K562 (cell line): ENCODE results near the gene OBSCN. TPM values are rescaled to one million over a fixed set of nuclear protein-coding genes. Genes with fewer than 3 reads are reported as not detected.

Source experiments
- ATAC-seq: fragments of 200-7000 bp; cut with Tn5 transposase; 3 replicates; pipeline ENCODE4 v1.9.1; 2020; ENCODE audit warnings: moderate library complexity
- BruUV-seq: library from RNA; stranded (reverse); fragments of 400-500 nt; replicated peaks from 2 replicates; lab custom pipeline; 2021; lab: Mats Ljungman, UMichigan
- CTCF ChIA-PET: fragments of 300-600 bp; formaldehyde crosslinking; extraction: SDS; loops from one replicate; lab custom pipeline; 2021; ENCODE audit warnings: low intra/inter-chr PET ratio; lab: Yijun Ruan, JAX
- POLR2A ChIA-PET: fragments of 300-600, 350-650 bp; sonication (Branson Sonifier 250); formaldehyde crosslinking; extraction: SDS; loops from one replicate; lab custom pipeline; 2021; ENCODE audit warnings: antibody characterized with exemption, inconsistent platforms; lab: Yijun Ruan, JAX
- DNase-seq, 4 experiments: peaks; one replicate each; pipeline versions ENCODE4 v3.0.0 to v3.0.0-alpha.2; 2011 to 2018; ENCODE audit warnings: low spot score in 3 of 4, mixed read lengths in 3 of 4; ENCODE audit errors: extremely low read depth in 1 of 4
- FAIRE-seq: peaks from 2 replicates; lab custom pipeline; 2011; peaks lifted over from hg19 to GRCh38; lab: Jason Lieb, UNC
- H2AFZ ChIP-seq: 2 replicates; pipeline ENCODE4 v1.6.0; 2011; ENCODE audit warnings: low read depth, low read length, control low read depth, inconsistent platforms
- H3K27ac ChIP-seq: fragments of 200-600 bp; 3 replicates; pipeline ENCODE4 v1.8.0; 2011; ENCODE audit warnings: low read depth, mild to moderate bottlenecking, control low read depth, inconsistent platforms, low read length, moderate library complexity, mixed read lengths; ENCODE audit errors: extremely low read depth
- H3K27me3 ChIP-seq, 2 experiments: fragments of 300-600 bp in 1 of 2; 2 replicates in 1 of 2; 3 replicates in 1 of 2; pipeline versions ENCODE4 v1.6.0 to v1.8.0; 2011; ENCODE audit warnings: inconsistent platforms in 2 of 2, low read length in 2 of 2, mild to moderate bottlenecking in 1 of 2, mixed read lengths in 1 of 2, moderate library complexity in 1 of 2; ENCODE audit not compliant: control insufficient read depth in 2 of 2, insufficient read depth in 2 of 2
- H3K36me3 ChIP-seq: fragments of 300-600 bp; 3 replicates; pipeline ENCODE4 v1.8.0; 2011; ENCODE audit warnings: mild to moderate bottlenecking, low read length, inconsistent platforms; ENCODE audit not compliant: control insufficient read depth, insufficient read depth
- H3K4me1 ChIP-seq, 2 experiments: fragments of 200-600 bp in 1 of 2; replicated peaks in 1 of 2; 2 replicates in 1 of 2; 3 replicates in 1 of 2; pipeline versions ENCODE4 v1.5.1 to v1.8.0; 2011; ENCODE audit warnings: inconsistent platforms in 2 of 2, low read length in 2 of 2, mild to moderate bottlenecking in 1 of 2, mixed read lengths in 1 of 2, moderate library complexity in 1 of 2; ENCODE audit not compliant: control insufficient read depth in 2 of 2, insufficient read depth in 2 of 2
- H3K4me2 ChIP-seq: 2 replicates; pipeline ENCODE4 v1.6.1; 2011; ENCODE audit warnings: low read length, control low read depth, inconsistent platforms, mixed read lengths; ENCODE audit not compliant: insufficient read depth
- H3K4me3 ChIP-seq: fragments of 200-600 bp; sonication (generic), shearing (Covaris generic); 2 replicates; pipeline ENCODE4 v1.5.1; 2016; ENCODE audit warnings: control low read depth, inconsistent platforms
- H3K79me2 ChIP-seq: fragments of 200-600 bp; 3 replicates; pipeline ENCODE4 v1.8.0; 2011; ENCODE audit warnings: low read length, inconsistent platforms; ENCODE audit not compliant: control insufficient read depth, insufficient read depth
- H3K9ac ChIP-seq, 2 experiments: 2 replicates each; pipeline versions ENCODE4 v1.6.0 to v1.6.1; 2011; ENCODE audit warnings: low read depth in 2 of 2, low read length in 2 of 2, control low read depth in 1 of 2, inconsistent platforms in 1 of 2, mild to moderate bottlenecking in 1 of 2, mixed read lengths in 1 of 2; ENCODE audit not compliant: insufficient read depth in 1 of 2
- H3K9me1 ChIP-seq: one replicate; pipeline ENCODE4 v1.6.0; 2011; ENCODE audit warnings: inconsistent platforms, mild to moderate bottlenecking, low read length, moderate library complexity; ENCODE audit not compliant: control insufficient read depth, insufficient read depth
- H3K9me3 ChIP-seq: replicated peaks from 2 replicates; pipeline ENCODE4 v1.5.1; 2011; ENCODE audit warnings: low read depth, low read length, inconsistent platforms; ENCODE audit not compliant: control insufficient read depth, insufficient read depth
- H4K20me1 ChIP-seq: replicated peaks from 2 replicates; pipeline ENCODE4 v1.6.1; 2011; ENCODE audit warnings: low read length, inconsistent platforms, mixed read lengths; ENCODE audit not compliant: control insufficient read depth, insufficient read depth
- ARHGAP35 ChIP-seq: fragments of 450-650 bp; IDR thresholded peaks from 2 replicates; pipeline ENCODE4 v1.6.1; 2018; ENCODE audit not compliant: partially characterized antibody
- BMI1 ChIP-seq: fragments of 150-350 bp; IDR thresholded peaks from 2 replicates; pipeline ENCODE4 v1.6.1; 2014; ENCODE audit warnings: low read length
- CEBPB ChIP-seq: fragments of 450-650 bp; IDR thresholded peaks from 2 replicates; pipeline ENCODE4 v1.6.1; 2016; ENCODE audit warnings: missing genetic modification characterization, missing compliant biosample characterization
- DNMT1 ChIP-seq: fragments of 450-650 bp; IDR thresholded peaks from 2 replicates; pipeline ENCODE4 v1.6.1; 2016; ENCODE audit warnings: antibody characterized with exemption, mild to moderate bottlenecking
- HMG20A ChIP-seq: fragments of 450-650 bp; formaldehyde crosslinking; conservative IDR thresholded peaks from 2 replicates; pipeline ENCODE4 v1.4.0; 2020; ENCODE audit warnings: mild to moderate bottlenecking, mixed read lengths
- POLR2G ChIP-seq: fragments of 200-400 bp; formaldehyde crosslinking; IDR thresholded peaks from 2 replicates; pipeline ENCODE4 v1.6.1; 2017; ENCODE audit warnings: low read depth, mild to moderate bottlenecking, antibody characterized with exemption, low read length, moderate library complexity
- PYGO2 ChIP-seq: fragments of 450-650 bp; IDR thresholded peaks from 2 replicates; pipeline ENCODE4 v1.6.1; 2016; ENCODE audit warnings: mild to moderate bottlenecking, missing genetic modification characterization, moderate library complexity, missing compliant biosample characterization
- RAD21 ChIP-seq, 2 experiments: fragments of 250-450 bp in 1 of 2; fragments of 450-650 bp in 1 of 2; sonication (Bioruptor Pico) in 1 of 2; formaldehyde crosslinking in 1 of 2; IDR thresholded peaks in 1 of 2; conservative IDR thresholded peaks in 1 of 2; 2 replicates each; pipeline versions ENCODE4 v1.4.0 to v1.8.0; 2020 to 2022; ENCODE audit warnings: mild to moderate bottlenecking in 2 of 2, moderate library complexity in 1 of 2
- SMAD3 ChIP-seq: fragments of 450-650 bp; formaldehyde crosslinking; conservative IDR thresholded peaks from 2 replicates; pipeline ENCODE4 v1.4.0; 2020; ENCODE audit warnings: mild to moderate bottlenecking
- TAL1 ChIP-seq: fragments of 450-650 bp; IDR thresholded peaks from 2 replicates; pipeline ENCODE4 v1.6.1; 2016; ENCODE audit warnings: mild to moderate bottlenecking
- TEAD2 ChIP-seq: fragments of 450-650 bp; IDR thresholded peaks from 2 replicates; pipeline ENCODE4 v1.6.1; 2016; ENCODE audit warnings: missing genetic modification characterization, control low read depth, missing compliant biosample characterization
- ZFP36 ChIP-seq: fragments of 150-350 bp; IDR thresholded peaks from 2 replicates; pipeline ENCODE4 v1.6.1; 2018; ENCODE audit warnings: low read length, low read depth; ENCODE audit not compliant: partially characterized antibody
- ZNF239 ChIP-seq: fragments of 250-450 bp; sonication (Bioruptor Pico); IDR thresholded peaks from 2 replicates; pipeline ENCODE4 v1.4.0; 2020; ENCODE audit warnings: mild to moderate bottlenecking
- ZNF444 ChIP-seq: fragments of 250-450 bp; sonication (Bioruptor Pico); IDR thresholded peaks from 2 replicates; pipeline ENCODE4 v1.4.0; 2020; ENCODE audit warnings: mild to moderate bottlenecking, moderate library complexity
- ZNF695 ChIP-seq: fragments of 450-650 bp; formaldehyde crosslinking; IDR thresholded peaks from 2 replicates; pipeline ENCODE4 v1.4.0; 2020; ENCODE audit warnings: mild to moderate bottlenecking, moderate library complexity
- WGBS: fragments of 100-300 bp; shearing (Covaris generic); methylation state at CpG from one replicate; pipeline ENCODE4 v1.1.6; 2016; ENCODE audit warnings: low coverage, mixed read lengths; ENCODE audit not compliant: insufficient coverage; ENCODE audit errors: missing lambda C conversion rate; 5-methylcytosine and 5-hydroxymethylcytosine counted together
- in situ Hi-C: fragments of 300-500 bp; cut with MboI; formaldehyde crosslinking; loops from 4 replicates; pipeline ENCODE4 v1.15.0; 2018; ENCODE audit warnings: inconsistent platforms, mixed read lengths
- intact Hi-C: fragments of 100-400 bp; cut with micrococcal nuclease; formaldehyde crosslinking; loops from 2 replicates; pipeline ENCODE4 v1.14.2; 2022
- polyA plus RNA-seq, 8 experiments: library from polyadenylated mRNA; depleted of rRNA in 4 of 8; stranded (reverse) in 5 of 8; unstranded in 3 of 8; fragments of >200 nt; fragmentation: Nextera tagmentation in 2 of 8; fragmentation: Illumina TruSeq in 1 of 8; extraction: Ambion mirVana in 2 of 8; extraction: Trizol in 1 of 8; gene quantifications; 2 replicates each; pipeline versions ENCODE4 v1.2.1 to v1.2.3, GENCODE V29; 2011 to 2014; ENCODE audit warnings: inconsistent platforms in 1 of 8, missing spikeins in 1 of 8
- total RNA-seq, 7 experiments: library from RNA; depleted of rRNA in 6 of 7; stranded (reverse); fragments of >200 nt in 6 of 7; fragmentation: Illumina TruSeq in 2 of 7; extraction: Trizol in 2 of 7; gene quantifications; 2 replicates each; pipeline versions ENCODE4 v1.2.1 to v1.2.3, GENCODE V29; 2011 to 2021; ENCODE audit warnings: low replicate concordance in 1 of 7
- TF ChIP-seq, protein P1 (sequence below): sonication (generic); formaldehyde crosslinking; IDR thresholded peaks from 2 replicates; pipeline ENCODE4 v1.8.1; 2023; ENCODE audit warnings: mild to moderate bottlenecking, missing genetic modification reagents
- TF ChIP-seq, protein P2 (sequence below), 3 experiments: IDR thresholded peaks in 2 of 3; conservative IDR thresholded peaks in 1 of 3; 2 replicates each; pipeline ENCODE4 v1.5.1; 2011 to 2012; ENCODE audit warnings: low read length in 3 of 3, mild to moderate bottlenecking in 3 of 3, control low read depth in 2 of 3, improper control_type of control experiment in 1 of 3, inconsistent platforms in 1 of 3, low read depth in 1 of 3, mixed read lengths in 1 of 3, moderate library complexity in 1 of 3; ENCODE audit not compliant: insufficient read depth in 2 of 3
- TF ChIP-seq, protein P3 (sequence below), 2 experiments: fragments of 450-650 bp; IDR thresholded peaks; 2 replicates each; pipeline ENCODE4 v1.6.1; 2016

Gene OBSCN
- total and polyA plus RNA-seq, 9 of the 15 experiments (the other 6 are each of a cell fraction or from before 2014, with no cell fraction given), result 0.18 to 19.7 (median 3.6) TPM

DNA sequence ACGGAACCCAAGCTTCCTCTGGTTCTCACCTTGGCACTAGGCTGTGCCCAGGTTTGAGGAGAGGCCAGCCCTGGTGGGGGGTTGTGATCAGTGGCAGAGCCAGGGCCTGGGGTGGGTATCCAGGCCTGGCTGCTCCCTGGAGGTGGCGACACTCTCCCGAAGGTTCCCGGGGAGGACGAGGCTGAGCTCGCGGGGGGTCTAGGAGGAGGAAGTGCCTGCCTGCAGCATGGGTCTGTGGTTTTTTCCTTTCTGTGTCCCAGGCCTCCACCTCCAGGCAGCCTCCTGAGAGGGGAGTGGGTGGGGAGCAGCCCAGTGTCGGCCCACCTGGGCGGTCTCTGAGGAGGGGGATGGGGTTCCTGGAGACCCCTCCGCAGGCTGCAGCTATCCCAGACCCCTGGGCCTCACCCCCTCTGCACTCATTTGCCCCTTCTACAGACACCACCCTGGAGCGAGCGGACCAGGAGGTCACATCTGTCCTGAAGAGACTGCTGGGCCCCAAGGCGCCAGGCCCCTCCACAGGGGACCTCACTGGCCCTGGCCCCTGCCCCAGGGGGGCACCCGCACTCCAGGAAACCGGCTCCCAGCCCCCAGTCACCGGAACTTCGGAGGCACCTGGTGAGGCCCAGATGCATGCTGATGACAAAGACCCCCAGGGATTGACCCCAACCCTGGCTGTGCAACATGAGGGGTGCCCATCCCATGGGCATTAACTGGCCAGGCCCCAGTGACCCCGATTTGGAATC lies 154.5 kb downstream of the OBSCN start:
- no TSS peak for BruUV-seq
- WGBS, result 44% methylated on average over 17 of the region's 18 CpGs
- no peak for DNase-seq
- Histone ChIP-seq H4K20me1 (no peaks in the 10 kb centered on the region), H3K4me2 (no peak overlapping the region), H3K4me1 (peaks cover 4 to 79% of the 10 kb centered on the region in 2 experiments), H3K36me3 (no peaks in the 10 kb centered on the region), H3K9me1 (no peaks in the 10 kb centered on the region), H2AFZ (no peak overlapping the region), H3K9me3 (no peaks in the 10 kb centered on the region), H3K4me3 (no peak overlapping the region), H3K79me2 (0 out of 3 replicates have a peak, but pooled peaks cover under 1% of the 10 kb centered on the region), H3K9ac (peak overlapping the region in 1 of 2 experiments; percentile 77; a peak in 2 of 4 replicates), H3K27me3 (no peaks in the 10 kb centered on the region), H3K27ac (no peak overlapping the region)
- in situ Hi-C loops, result no loop called here
- intact Hi-C loops, result no loop called here
- FAIRE-seq, result no peak
- ChIA-PET CTCF (no interaction called here), POLR2A (interaction anchor here (0.7 to 1.3 kb wide), 2 partner anchors 12 to 147 kb away, joined by 3 to 5 read pairs; no protein-coding TSS in a partner anchor)
- 0 out of 3 replicates have a peak, but pooled peaks have one; percentile 3 for ATAC-seq
- TF ChIP-seq CEBPB (no peak), TEAD2 (tag) (no peak), DNMT1 (no peak), BMI1 (no peak), ZNF239 (no peak), TAL1 (no peak), ZNF695 (no peak), ZNF444 (no peak), PYGO2 (tag) (no peak), RAD21 (CRISPR knock-in tag; conservative IDR thresholded peaks at IDR 0.05 in 1 of 2, IDR thresholded peaks at IDR 0.05 in 1 of 2) (peak in 1 of 2 experiments; percentile 25; a peak in 1 of 4 replicates), POLR2G (no peak), ARHGAP35 (no peak), ZFP36 (peak; percentile 66), SMAD3 (no peak), HMG20A (CRISPR knock-in tag) (no peak)
- TF ChIP-seq, protein P1, sequence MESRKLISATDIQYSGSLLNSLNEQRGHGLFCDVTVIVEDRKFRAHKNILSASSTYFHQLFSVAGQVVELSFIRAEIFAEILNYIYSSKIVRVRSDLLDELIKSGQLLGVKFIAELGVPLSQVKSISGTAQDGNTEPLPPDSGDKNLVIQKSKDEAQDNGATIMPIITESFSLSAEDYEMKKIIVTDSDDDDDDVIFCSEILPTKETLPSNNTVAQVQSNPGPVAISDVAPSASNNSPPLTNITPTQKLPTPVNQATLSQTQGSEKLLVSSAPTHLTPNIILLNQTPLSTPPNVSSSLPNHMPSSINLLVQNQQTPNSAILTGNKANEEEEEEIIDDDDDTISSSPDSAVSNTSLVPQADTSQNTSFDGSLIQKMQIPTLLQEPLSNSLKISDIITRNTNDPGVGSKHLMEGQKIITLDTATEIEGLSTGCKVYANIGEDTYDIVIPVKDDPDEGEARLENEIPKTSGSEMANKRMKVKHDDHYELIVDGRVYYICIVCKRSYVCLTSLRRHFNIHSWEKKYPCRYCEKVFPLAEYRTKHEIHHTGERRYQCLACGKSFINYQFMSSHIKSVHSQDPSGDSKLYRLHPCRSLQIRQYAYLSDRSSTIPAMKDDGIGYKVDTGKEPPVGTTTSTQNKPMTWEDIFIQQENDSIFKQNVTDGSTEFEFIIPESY, result peak; percentile 39
- TF ChIP-seq, protein P2, sequence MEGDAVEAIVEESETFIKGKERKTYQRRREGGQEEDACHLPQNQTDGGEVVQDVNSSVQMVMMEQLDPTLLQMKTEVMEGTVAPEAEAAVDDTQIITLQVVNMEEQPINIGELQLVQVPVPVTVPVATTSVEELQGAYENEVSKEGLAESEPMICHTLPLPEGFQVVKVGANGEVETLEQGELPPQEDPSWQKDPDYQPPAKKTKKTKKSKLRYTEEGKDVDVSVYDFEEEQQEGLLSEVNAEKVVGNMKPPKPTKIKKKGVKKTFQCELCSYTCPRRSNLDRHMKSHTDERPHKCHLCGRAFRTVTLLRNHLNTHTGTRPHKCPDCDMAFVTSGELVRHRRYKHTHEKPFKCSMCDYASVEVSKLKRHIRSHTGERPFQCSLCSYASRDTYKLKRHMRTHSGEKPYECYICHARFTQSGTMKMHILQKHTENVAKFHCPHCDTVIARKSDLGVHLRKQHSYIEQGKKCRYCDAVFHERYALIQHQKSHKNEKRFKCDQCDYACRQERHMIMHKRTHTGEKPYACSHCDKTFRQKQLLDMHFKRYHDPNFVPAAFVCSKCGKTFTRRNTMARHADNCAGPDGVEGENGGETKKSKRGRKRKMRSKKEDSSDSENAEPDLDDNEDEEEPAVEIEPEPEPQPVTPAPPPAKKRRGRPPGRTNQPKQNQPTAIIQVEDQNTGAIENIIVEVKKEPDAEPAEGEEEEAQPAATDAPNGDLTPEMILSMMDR (IDR thresholded peaks at IDR 0.05 in 2 of 3, conservative IDR thresholded peaks at IDR 0.05 in 1 of 3; ENCODE audit: insufficient read depth in 2 of 3, low read depth in 1 of 3, low read length in 3 of 3), result peak in 2 of 3 experiments; percentile 13 to 18; a peak in 2 of 6 replicates
- TF ChIP-seq, protein P3, sequence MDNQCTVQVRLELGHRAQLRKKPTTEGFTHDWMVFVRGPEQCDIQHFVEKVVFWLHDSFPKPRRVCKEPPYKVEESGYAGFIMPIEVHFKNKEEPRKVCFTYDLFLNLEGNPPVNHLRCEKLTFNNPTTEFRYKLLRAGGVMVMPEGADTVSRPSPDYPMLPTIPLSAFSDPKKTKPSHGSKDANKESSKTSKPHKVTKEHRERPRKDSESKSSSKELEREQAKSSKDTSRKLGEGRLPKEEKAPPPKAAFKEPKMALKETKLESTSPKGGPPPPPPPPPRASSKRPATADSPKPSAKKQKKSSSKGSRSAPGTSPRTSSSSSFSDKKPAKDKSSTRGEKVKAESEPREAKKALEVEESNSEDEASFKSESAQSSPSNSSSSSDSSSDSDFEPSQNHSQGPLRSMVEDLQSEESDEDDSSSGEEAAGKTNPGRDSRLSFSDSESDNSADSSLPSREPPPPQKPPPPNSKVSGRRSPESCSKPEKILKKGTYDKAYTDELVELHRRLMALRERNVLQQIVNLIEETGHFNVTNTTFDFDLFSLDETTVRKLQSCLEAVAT (IDR thresholded peaks at IDR 0.05), result no peak
